HG02571 (cell line): ENCODE results near the gene CNOT6.
A peak's percentile ranks its signal among the peaks of the same experiment; 100 is the strongest.
"Not testable (repeated sequence)": the region's sequence is repeated elsewhere in the genome, so short reads cannot be mapped to it uniquely, and the experiment has no call there.

Source experiments
- ATAC-seq: cut with Tn5 transposase; IDR thresholded peaks from one replicate; pipeline ENCODE4 v1.9.1; 2021; ENCODE audit warnings: mild to moderate bottlenecking, moderate library complexity; ENCODE audit not compliant: unreplicated experiment

The CNOT6 gene

DNA sequence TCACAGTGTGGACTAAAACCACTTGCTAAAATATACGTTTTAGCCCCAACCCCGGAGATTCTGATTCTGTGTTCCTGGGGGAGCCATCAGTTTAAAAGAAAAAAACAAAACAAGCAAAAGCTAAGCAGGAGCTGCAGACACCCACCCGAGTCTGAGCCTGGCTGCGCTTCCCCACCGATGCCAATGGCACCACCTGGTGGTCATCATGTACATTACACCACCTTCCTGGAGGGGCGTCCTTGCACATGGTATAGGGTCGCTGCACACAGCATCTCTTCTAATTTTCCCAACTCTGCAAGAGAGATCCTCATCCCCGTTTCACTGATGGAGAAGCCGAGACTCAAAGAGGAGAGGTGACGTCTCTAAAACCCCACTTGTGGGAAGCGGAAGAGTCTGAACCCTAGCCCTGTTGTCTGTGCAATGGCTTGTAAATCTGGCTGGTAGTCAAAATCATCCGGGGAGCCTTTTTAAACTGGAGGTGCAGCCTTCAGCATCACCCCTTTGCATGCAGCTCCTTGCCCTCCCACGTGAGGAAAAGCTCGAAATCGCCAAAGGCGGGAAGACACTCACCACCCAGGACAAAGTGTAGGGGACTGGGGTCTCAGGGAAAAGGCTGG, 23.1 kb upstream of the CNOT6 start:
- no peak for ATAC-seq

DNA sequence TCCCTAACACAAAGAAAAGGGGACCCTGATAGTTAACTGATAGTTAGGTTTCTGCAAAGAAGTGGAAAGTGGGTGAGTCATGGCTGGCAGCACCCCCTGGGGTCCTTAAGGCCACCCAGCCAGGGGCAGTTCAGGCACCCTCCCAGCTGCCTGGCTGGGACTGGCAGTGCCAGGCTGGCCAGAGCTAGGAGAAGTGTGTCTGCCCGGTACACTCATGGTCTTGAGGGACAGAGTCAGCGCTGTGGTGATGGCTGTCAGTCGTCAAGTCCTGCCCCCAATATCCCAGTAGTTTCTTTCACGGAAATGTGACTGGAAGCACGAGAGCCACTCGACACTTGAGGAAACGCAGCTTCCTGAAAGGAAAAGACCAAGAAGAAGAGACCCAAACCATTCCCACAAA, 22.3 kb upstream of the CNOT6 start:
- no peak for ATAC-seq

DNA sequence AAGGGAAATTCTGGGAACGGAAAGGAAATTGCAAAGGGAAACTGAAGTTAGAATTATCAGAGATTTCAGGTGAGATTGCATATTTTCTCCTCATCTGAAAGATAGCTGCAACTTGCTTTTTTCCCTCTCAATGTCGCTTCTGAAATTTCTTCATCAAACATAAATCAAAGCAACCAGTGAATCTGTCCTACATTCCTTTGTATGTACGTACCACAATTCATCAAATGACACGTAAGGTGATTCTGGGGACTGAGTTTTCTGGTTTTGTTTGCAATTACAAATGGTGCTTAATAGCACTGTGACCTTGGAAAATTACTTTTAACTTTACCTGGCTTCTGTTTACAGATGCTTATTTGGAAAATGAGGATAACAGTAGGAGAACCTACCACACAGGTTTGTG, 21.9 kb upstream of the CNOT6 start:
- ATAC-seq = no peak

DNA sequence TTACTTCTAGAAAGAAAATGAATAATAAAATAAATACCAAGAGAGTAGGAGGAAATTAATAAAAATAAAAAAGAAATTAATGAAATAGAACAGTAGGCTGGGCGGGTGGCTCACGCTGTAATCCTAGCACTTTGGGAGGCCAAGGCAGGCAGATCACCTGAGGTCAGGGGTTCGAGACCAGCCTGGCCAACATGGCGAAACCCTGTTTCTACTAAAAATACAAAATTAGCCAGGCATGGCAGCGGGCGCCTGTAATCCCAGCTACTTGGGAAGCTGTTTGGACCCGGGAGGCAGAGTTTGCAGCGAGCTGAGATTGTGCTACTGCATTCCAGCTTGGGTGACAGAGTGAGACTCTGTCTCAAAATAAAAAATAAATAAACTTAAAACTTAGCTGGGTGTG, 20.8 kb upstream of the CNOT6 start:
- ATAC-seq = not testable (repeated sequence)

DNA sequence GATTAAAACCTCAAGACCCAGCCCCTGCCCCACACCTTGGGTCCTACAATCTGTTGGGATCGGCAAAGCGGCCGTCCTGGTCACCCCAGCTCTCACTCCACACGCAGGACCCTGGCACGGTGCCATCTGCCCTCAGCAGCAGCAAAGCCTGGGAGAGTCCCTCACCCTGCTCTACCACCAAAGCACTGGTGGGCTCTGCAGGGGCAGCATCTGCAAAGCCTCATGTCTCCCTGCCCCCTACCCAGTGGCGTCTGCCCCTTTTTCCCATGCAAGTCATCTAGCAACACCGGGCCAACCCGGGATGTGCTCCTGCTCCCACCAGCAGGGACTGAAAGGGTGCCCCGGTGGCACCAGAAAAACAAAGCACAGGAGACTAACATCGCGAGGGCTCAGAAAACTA, 19.6 kb upstream of the CNOT6 start:
- ATAC-seq = no peak

DNA sequence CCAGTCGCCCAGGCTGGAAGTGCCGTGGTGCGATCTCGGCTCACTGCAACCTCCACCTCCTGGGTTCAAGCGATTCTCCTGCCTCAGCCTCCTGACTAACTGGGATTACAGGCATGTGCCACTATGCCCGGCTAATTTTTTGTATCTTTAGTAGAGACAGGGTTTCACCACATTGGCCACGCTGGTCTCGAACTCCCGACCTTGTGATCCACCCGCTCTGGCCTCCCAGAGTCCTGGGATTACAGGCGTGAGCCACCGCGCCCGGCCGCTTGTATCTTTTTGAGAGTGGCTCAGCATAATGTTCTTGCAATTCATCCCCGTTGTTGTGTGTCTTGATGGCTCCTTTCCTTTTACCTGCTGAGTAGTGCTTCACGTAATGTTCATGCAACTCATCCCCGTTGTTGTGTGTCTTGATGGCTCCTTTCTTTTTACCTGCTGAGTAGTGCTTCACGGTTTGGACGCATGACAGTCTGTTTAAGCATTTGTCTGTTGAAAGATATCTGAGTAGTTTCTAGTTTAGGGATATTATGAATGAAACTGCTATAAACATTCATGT, 18.1 kb upstream of the CNOT6 start:
- ATAC-seq = not testable (repeated sequence)

DNA sequence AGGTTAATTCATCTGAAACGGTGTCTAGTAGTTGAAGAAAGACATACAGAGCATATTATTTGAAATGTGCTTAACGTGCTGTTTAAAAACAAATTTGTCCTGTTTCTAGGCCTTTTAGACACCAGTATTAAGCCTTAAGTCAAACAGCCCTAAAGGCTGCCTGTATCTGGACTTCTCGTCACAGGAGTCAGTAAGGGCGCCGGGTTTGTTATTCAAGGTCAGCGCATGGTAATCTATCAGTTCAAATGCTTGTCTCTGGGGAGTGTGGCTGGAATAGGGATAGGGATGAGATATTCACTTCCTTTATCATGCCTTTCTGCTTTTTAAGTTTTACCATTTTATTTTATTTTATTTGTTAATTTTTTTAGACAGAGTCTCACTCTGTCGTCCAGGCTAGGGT, 9.4 kb upstream of the CNOT6 start:
- no peak for ATAC-seq

DNA sequence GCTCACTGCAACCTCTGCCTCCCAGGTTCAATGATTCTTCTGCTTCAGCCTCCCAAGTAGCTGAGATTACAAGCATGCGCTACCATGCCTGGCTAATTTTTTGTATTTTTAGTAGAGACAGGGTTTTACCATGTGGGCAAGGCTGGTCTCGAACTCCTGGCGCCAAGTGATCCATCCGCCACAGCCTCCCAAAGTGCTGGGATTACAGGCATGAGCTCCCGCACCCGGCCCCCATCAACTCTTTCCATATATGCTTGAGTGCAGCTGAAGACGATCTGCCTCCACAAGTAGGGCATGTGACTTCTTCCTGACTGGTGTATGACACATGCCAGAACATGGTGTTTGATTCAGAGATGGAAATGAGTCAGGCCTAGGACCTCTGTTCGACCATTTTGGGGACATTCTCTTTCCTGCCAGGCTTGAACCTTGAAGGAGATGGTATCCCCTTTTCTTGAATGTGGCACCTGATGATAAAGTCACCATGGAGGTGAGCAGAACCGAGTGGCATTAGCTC, 7.5 kb upstream of the CNOT6 start:
- no peak for ATAC-seq

DNA sequence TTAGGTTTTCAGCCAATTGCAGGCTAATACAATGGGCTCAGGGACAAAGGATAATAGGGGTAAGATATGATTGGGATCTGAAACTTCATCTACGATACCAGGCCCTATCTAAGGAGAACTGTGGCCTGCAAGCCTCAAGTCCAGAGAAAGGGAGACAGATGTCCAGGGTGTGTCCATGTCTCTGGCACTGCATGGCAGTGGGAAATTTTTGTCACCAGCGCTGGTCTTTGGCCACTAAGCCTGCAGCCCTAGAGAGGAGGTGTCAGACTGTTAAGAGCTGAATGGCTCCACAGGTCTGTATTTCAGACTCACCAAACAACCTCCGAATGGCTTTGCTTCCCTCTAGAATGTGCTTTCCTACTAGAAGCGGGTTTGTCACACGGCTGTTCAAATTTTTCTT, 6.6 kb upstream of the CNOT6 start:
- ATAC-seq = no peak

DNA sequence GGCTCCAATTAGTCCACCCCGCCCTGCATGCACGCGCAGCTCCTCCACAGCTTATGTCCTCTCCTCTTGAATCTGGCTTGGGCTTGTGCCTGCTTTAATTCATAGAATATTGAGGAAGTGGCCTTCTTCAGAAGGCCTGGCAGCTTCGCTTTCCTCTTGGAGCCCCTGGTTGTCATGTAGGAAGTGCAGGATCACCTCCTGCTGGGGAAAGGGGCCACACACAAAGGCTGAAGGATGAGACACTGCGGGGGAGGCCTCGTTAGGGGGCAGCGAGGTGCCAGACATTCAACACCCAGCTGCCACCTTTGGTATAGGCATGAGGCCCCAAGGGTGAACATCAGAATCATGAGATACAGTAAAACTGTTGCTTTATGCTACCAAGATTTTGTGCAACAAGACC, 2.7 kb upstream of the CNOT6 start:
- no peak for ATAC-seq

DNA sequence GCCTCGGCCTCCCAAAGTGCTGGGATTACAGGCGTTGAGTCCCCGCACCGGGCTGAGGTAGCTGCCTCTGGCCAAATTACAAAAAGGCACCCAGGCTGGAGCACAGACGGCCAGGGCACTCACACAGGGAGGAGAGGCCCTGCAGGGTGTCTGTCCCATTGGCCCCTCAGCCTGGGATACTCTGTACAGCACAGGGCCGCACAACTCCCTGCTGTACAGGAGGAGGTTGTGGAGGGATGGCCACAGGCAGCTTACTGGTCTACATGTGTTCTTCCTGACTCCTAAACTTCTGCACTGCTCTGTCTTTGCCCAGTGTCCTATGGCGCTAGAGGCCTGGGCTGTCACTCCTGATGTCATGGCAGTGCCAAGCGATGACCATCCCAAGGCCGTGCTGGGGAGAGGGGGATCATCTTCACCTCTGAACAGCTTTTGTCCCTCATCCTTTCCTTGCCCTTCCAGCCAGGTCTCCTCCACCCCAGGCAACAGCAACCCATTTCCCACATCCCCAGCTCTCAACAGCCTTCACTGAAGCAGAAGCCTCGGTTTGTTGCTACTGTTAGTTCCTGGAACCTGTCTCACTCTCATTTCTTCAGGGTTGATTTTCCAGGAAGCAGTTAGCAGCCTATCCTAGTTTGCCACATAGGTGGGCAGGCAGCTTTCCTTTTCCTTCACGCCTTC, 1.8 kb upstream of the CNOT6 start:
- no peak for ATAC-seq

DNA sequence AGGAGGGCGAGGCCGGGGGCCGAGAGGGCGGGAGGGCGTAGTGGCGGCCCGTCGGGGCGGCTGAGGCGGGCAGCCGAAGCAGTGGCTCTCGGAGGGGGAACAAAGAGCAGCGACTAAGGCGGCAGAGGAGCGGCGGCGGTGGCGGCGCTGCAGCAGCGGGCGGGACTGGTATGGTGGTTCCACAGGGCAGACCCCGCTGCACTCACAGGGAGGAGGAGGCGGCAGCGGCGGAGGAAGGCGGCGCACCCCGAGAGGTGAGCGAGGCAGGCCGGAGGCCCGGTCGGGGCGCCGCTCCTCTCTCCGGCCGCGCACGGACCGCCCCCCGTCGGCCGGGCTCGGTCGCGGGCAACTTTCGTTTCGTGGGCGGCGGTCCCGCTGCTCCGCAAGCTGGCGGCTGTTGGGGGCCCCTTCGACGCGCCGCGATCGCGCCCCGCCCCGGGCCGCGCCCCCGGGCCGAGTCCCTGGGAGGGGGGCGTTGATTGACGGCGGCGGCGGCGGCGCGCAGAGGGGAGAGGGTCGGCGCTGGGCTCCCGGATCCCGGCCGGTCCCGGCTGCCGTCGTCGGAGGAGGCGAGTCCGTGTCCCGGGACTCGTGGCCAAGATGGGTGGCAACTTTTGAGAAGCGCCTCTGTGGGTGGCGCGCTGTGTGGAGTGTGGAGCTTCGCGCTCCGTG, 467 bp downstream of the CNOT6 start:
- ATAC-seq = peak; percentile 36

DNA sequence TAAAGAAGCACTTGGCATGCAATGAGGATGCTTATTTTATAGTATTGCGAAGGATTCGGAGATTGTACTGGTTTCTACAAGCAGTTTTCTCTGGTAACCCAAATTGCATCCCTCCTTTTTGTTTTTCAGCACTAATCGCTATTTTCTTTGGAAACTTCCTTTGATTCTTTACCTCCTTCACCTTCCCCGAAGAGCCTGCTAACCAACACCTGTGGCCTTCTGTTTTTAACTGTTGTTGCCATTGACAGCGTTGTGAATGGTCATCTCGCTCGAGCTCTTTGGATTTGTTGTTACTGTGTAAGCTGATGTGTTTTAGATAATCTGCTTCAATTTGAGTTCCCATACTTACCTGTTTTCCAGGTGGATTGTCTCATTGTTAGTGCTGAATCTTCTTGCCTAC, 1.1 kb downstream of the CNOT6 start:
- no peak for ATAC-seq

DNA sequence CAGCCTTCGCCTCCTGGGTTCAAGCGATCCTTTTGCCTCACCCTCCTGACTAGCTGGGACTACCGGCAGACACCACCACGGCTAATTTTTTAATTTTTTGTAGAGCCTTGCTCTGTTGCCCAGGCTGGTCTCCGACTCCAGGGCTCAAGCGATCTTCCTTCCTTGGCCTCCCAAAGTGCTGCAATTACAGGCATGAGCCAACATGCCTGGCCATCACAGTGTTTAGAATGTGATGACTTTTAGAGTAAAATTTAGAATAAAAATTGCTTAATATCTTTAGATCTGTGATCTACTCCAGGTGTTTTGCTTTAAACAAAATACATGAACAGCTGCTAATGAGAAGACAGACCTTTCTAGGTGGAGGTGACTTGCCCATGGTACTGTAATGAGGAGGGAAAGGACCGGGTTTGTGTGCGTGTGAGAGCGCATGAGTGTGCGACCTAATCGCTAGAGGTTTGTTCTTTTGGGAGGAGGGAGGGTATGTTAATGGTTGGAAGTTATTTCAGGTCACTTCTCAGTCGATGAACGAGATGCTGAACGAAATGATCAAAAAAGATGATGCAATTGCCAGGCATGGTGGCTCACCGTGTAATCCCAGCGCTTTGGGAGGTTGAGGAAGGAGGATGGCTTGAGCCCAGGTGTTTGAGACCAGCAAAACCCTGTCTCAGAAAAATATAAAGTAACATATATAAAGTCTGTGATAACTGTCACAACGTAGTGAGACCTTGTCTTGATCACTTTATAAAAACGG, 2.0 kb downstream of the CNOT6 start:
- ATAC-seq = no peak

DNA sequence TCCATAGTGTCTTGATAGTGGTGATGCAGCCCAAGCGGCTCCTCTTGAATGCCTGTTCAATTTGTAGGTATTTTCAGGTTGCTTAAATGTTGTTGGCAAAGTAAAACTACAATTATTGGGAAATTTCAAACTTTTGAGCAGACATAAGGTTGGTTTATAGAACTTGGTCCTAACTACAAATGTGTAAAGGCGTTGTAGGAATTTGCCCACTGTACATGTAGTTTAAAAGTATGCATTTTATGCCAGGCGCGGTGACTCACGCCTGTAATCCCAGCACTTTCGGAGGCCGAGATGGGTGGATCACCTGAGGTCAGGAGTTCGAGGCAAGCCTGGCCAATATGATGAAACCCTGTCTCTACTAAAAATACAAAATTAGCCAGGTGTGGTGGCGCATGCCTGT, 2.6 kb downstream of the CNOT6 start:
- not testable (repeated sequence) for ATAC-seq

DNA sequence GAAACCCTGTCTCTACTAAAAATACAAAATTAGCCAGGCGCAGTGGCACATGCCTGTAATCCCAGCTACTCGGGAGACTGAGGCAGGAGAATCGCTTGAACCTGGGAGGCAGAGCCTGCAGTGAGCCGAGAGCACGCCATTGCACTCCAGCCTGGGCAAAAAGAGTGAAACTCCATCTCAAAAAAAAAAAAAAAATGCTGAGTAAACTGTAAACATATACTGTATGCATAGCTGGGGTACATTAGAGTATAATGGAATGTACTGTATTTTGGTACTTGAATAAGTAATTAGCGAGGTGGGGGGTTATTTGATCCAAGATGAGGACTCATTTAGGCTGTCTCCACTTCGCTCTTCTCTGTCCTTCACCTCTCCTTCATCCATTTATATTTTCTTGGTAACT, 3.7 kb downstream of the CNOT6 start:
- not testable (repeated sequence) for ATAC-seq

DNA sequence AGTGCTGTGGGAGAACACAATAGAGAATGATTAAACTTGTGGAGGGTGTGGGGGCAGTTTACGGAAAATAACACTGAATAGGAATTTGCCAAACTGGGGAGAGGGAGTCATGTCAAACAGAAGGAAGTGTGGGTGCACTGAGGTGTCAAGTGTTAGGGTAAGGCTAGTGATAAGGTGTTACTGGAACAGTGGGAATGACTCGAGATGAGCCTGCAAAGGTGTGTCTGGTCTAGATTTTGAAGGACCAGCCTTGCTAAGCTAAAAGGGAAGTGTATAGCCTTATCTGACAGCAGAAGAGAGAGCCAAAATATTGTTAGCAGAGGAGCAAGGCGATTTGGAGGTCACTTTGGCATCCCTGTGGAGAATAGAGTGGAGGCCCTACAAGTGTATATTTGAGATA, 4.2 kb downstream of the CNOT6 start:
- ATAC-seq = no peak

DNA sequence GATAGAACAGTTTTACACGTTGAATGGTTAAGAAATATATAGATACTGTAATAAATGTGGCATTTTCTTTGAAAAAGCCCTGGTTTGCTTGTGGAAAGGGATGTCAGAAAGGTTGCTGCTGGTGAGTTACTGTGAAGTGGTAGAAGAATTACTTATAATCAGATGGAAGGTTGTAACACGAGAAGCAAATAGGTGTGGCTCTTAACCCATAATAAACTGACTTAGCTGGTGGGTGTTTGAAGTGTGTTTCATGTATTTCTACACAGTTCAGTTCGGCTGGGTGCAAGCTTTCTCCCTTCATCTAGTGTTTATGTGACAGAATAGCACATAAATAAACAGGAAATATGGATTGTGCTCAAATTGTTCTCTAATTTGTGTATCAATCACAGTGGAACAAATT, 5.5 kb downstream of the CNOT6 start:
- ATAC-seq = no peak

DNA sequence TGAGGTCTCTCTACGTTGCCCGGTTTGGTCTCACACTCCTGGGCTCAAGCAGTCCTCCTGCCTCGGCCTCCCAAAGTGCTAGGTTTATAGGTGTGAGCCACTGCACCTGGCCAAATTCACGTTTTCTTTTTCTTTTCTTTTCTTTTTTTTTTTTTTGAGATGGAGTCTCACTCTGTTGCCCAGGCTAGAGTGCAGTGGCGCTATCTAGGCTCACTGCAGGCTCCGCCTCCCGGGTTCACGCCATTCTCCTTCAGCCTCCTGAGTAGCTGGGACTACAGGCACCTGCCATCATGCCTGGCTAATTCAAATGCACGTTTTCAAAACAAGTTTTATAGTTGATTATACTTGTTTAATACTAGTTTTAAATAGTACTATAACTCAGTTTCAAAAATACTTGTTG, 6.1 kb downstream of the CNOT6 start:
- not testable (repeated sequence) for ATAC-seq

DNA sequence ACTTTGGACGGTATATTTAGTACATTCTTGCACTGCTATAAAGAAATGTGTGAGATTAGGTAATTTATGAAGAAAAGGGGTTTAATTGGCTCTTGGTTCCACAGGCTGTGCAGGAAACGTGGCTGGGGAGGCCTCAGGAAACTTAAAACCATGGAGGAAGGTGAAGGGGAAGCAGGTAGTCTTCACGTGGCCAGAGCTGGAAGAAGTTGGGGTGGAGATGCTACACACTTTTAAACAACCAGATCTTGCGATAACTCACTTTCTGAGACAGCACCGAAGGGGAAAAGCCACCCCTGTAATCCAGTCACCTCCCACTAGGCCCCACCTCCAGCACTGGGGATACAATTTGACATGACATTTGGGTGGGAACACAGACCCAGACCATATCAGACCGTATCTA, 13.5 kb downstream of the CNOT6 start:
- no peak for ATAC-seq

DNA sequence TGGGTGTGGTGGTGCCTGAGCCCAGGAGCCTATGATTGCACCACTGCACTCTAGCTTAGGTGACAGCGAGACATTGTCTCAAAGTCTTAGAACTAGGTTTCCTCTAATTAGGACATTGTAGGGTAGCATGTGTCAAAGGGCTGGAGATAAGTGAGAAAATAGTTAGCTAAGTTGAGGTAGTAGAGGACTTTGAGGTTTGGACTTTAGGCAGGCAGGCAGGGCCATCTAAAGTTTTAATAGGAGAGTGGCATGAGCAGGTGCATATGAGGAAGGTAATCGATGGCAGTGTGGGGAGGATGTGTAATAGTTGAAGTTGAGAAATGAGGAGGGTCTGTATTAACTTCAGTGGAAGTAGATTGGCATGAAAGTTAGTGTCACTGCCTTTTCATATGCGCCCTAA, 21.1 kb downstream of the CNOT6 start:
- no peak for ATAC-seq
